NCI-H510A (cell line): ENCODE measurements around the gene MAT2A.
"Not testable (repeated sequence)": the region's sequence is repeated elsewhere in the genome, so short reads cannot be mapped to it uniquely, and the experiment has no call there.

Experiments
- DNase-seq: peaks from one replicate; lab custom pipeline; 2025; lab: John Stamatoyannopoulos, UW

Gene MAT2A

DNA sequence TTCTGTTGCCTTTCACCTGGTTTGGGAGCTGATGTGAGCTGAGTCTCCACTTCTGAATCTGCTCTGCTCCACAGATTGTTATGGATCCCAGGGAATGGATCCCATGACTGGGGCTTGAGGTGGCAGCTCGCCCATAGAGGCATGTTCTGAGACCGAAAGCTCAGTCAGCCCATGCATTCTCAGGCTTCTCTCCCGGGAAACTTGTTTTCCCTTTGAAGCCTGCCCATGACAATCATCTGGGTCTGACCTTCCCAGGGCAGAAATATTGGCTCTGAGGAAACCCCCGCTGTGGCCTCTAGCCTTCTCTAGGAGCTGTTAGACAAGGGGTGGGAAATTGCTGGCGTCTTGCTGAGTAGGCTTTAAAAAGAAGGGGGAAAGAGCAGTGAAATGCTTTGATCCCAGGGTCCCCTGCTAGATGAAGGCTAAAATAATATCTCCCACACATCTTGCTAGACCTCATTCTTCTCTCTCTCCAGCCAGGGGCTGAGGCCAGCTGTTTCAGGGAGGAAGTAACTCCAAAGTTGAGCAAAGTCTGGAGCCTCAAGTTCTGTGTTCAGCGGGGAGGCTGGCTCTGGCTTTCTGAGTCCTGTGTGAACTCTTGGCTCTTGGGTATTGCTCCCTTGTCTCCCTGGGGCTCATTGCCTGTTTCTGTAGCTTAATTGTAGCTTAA is 40.4 kb downstream of the MAT2A start:
- DNase-seq = no peak

DNA sequence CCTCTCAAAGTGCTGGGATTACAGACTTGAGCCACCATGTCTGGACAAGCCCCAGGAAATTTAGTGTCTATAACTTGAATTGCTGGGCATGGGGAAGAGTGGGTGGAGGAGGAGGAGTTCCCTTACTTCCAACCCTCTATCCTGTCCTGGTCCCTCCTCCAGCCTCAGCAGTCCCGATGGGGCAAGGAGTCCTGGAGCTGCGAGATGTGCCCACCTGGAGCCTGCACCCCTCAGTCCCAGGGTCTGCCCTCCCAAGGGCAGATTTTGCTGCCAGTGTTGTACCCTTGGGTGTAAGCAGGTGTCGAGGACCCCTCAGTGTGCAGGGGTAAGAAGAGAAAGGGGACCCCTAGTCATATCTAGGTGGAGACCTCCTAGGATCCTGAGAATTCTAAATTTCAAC is 41.2 kb downstream of the MAT2A start:
- DNase-seq = no peak

DNA sequence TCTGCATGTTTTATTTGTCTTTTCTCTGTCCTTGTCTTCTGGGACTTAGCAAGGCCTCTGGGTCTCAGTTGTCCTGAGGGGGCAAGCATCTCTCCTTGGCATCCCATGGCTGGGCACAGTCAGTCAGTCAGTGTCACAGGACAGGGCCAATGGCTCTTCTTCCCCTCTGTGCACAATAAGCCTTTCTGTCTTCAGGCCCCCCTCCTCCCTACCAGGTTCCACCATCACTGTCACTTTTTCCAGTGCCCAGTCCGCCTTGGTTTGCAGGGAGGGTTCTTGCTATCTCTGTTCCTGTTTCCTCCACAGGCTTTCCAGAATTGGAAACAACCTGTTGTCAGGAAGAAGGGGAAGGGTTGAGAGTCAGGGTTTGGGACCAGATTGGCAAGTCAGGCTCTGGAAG is 43.5 kb downstream of the MAT2A start:
- DNase-seq = no peak

DNA sequence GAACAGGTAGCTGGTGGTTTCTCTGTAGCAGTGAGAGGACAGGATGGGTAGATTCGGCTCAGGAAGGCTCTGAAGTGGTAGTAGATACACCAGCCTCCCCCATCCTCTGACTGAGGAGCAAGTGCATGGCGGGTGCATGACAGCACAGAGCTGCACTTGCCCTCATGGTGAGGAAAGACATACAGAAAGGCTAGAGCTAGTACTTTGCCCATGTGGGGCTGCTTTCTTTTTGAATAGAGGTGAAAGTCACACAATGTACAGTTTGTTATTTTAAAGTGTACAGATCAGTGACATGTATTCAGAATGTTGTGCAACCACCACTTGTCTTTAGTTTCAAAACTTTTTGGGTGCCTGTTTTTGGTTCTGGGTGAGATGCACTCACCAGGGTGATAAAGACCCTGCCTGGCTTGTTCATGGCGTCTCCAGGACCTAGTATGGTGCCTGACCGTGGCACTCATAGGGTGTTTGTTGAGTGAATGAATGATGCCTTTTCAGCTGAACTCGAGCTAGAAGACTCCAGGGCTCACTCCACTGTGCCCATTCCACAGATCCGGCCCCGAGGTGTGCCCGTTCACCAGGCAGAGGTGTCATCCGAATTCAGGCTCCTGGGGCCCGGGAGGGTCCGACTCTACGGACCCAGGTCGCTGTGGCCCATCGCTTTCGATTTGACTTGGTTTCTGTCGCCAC is 44.8 kb downstream of the MAT2A start:
- DNase-seq = no peak

DNA sequence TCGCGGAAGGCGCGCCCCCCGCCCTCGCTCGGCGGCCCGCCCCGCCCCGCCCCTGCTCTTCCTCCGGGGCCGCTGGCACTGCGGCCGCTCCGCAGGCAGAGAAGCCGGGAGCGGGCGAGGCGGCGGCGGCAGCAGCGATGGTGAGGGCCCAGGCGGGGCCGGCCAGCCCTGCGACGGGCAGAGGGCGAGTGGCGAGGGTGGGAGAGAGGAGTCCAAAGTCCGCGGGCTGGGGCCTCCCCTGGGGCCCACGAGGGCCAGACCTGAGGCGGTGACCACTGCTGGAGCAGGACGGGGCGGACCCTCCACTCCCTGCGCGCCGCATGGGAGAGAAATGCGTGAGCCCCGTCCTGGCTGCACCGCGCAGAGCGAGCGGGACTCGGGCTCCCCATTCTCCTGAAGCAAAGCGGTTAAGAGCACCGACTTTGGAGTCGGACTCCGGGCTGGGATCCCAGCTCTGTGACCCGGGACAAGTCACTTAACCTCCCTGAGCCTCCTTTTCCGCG is 45.4 kb downstream of the MAT2A start, which contains the start of gene VAMP5:
Gene VAMP5, plus strand, starts transcription at position 78 of the 503 bp plus-strand sequence. Its CDS starts 60 bp downstream, at position 138.
- DNase-seq = no peak

DNA sequence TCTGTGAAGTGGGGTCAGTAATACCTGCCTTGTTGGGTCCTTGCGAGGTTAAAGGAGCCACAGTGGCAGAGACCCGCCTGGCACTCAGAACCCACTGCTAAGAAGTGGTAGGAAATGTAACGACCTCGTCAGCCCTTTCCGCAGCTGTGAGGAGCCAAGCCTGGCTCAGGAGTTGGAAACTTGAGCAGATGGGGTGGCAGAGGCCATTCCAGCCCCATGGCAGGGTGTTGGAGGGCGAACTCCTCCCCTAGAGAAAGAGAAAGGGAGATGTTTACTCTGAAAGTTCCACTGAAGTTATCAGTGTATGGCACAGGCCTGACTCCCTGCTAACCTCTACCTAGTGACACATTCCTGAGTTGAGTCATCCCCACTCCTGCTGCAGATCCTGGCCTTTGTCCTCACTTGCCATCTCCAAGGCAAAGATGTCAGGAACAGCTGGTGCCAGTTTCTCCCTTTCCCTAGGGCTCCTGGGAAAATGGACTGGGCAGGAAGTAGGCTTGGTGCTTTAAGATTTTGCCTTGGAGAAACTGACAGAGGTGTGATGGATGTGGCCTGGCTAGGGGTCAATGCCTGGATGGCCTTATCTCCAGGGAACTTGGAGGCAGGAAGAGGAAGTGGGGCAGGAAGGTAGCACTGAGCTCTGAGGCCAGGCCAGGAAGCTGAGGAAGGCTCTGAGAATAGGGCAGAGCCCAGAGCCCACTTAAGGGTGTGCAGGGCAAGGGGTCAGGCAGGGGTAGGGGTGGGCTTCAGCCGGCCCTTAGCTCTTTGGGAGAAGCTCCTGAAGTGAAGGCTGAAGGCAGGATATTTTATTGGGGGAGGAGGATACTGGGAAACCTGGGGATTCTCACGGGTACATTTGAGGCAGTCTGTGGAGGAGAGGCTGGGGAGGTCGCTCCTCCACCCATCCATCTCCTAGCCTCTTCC is 46.2 kb downstream of the MAT2A start:
- no peak for DNase-seq

DNA sequence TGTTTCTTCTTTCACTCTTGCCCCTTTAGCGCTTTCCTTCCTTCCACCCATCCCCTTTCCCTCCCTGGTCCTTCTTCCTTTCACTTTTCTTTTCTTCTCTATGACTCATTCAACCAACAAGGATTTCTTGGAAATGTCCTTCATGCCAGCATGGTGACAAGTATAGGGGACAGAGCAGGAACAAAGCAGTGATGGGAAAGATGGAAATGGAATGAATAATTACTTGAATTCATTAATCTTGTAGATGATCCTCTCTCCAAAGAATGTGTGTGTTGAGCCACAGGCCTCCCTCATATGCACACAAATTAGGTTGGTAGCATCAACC is 46.8 kb downstream of the MAT2A start:
- DNase-seq = no peak

DNA sequence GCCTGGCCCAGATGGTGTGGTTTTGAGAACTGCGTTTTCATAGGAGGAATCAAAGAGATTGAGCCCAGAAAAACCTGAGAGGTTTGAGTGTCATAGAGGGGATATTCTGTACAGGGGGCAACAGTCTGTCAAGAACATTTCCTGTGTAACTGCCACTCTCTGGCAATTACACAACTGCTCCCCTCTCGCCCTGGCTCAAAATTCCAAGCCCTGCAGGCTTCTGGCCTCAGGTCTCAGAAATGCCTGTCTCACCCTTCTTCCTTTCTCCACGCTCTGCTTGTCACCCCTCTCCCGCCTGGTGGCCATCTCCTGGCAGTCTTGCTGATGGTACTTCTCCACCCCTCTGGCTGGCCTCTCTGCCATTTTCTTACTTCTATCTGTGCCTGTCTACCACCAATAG is 49.3 kb downstream of the MAT2A start:
- no peak for DNase-seq

DNA sequence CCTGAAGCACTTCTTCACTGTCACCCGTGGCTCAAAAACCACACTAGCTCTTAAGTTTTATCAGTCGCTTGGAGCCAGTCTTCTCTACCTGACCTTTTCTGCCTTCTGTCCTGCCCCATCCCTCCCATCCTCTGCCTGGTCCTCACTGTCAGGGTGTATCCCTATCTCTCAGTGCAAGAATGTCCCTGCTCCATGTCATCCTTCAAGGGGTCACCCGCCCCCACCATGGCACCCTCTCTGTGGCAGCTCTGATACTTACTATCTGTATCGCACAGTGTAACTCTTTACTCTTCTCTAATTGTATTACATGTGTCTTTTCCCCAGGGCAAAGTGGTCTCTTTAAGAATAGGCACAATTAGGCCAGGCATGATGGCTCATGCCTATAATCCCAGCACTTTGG is 49.7 kb downstream of the MAT2A start:
- no peak for DNase-seq

DNA sequence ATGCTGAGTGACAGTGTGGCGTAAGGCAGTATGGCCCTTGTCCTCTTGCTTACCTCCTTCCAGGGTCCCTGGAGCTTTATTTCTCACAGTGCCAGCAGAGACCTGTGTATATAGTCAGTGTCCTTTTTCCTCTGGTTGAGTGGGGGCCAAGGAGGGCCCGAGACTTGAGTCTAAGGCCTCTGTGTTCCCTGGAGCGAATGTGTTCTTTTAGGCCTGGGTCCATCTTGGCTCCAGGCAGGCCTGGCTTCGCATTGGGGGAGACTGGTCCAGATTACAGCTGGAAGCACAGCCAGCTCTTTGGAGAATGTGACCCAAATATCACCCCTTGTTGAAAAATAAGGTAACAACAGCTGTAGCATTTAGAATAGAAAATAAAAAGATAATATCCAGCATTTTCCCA is 50.2 kb downstream of the MAT2A start:
- no peak for DNase-seq

DNA sequence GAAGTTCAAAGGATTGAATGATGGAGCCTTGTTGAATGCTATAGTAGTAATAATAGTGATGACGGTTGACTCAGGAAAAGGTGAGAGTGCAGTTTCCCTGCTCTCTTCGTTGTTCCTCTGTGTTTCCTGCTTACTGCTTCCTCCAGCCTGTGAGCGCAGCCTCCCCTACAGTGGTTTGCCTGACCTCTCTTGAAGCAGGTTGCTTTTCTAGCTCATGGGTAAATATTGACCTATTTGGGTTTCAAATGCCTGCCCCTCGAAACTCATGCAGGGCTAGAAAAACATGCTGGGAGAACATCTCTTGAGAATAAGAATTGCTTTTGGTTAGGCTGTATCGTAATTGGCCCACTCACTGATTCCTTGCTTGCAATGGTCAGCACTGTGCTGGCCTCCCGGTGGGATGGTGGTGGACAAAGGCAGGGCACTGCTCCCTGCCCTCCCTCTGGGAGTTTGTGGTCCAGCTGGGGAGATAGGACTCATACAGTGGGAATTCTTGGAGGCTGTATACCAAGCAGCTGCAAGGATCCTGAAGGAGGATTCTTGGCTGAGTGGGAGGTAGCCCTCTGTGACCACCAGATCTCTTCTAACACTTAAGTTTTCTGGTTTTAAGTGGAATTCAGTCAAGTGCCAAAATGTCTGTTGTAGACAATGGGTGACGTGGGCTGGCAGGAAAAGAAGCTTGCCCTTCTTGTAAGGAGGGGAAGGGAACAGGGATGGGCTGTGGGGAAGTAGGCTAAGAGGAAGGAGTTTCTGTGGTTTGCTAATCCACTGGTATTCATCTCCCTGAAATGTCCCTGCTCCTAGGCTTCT is 51.2 kb downstream of the MAT2A start:
- DNase-seq = peak; percentile 70

DNA sequence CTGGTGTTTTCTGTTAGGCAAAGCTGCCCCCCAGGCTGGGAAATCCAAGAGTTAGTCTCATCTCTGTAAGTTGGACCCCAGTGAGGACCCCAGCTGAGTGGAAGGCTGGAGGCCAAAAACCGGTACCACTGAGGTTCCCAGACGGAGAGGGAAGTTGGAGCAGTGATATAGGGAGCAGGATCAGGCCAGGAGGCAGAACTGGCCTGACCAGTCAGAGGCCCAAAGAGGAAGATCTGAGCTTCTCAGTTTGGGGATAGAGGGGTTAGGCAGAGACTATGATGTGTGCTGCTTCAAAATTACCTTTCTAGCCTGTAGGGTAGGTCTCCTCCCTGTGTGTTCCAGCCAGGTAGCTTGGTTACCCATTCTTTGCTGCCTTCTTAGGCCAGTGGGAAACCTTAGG is 52.0 kb downstream of the MAT2A start:
- DNase-seq = no peak

DNA sequence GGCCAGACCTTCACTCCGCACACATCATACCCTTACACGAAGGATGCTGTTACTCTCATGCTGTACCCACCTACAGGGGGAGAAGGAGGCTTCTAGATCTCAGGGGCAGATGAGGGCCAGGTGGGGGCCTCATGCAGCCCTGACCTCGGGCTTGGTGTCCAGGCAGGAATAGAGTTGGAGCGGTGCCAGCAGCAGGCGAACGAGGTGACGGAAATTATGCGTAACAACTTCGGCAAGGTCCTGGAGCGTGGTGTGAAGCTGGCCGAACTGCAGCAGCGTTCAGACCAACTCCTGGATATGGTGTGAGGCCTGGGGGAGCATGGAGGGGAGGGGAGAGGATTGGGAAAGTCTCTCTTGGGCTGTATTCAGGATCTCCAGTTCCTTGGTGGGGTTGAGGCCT is 52.6 kb downstream of the MAT2A start:
- no peak for DNase-seq

DNA sequence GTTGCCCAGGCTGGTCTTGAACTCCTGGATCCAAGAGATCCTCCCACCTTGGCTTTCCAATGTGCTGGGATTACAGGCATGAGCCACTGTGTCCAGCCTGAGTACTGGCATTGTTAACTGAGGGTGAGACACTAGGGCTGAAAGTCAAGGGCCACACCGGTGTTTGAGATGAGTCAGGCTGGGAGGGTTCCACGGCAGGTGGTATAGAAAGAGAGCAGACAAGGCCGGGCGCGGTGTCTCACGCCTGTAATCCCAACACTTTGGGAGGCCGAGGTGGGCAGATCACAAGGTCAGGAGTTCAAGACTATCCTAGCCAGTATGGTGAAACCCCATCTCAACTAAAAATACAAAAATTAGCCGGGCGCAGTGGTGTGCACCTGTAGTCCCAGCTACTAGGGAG is 53.3 kb downstream of the MAT2A start:
- not testable (repeated sequence) for DNase-seq

DNA sequence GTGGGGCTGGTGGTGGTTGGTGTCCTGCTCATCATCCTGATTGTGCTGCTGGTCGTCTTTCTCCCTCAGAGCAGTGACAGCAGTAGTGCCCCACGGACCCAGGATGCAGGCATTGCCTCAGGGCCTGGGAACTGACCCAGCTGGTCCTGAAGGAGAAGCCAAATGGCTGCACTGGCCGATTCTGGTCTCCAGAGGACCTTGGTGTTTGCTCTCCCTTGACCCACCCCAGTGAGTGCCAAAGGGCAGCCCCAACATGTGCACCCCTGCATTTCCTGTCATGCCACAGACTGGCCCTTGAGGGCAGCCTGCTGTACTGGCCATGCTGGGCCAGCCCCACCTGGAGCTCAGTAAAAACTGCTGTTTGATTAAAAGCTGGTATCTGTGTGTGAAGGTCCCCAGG is 54.1 kb downstream of the MAT2A start:
- DNase-seq = no peak
